ENCODE data around the gene XPO6. TPM values are rescaled to one million over a fixed set of nuclear protein-coding genes. Genes with fewer than 3 reads are reported as not detected.
A peak's percentile ranks its signal among the peaks of the same experiment; 100 is the strongest.
"Not testable (repeated sequence)": the region's sequence is repeated elsewhere in the genome, so short reads cannot be mapped to it uniquely, and the experiment has no call there.

XPO6 gene, protein sequence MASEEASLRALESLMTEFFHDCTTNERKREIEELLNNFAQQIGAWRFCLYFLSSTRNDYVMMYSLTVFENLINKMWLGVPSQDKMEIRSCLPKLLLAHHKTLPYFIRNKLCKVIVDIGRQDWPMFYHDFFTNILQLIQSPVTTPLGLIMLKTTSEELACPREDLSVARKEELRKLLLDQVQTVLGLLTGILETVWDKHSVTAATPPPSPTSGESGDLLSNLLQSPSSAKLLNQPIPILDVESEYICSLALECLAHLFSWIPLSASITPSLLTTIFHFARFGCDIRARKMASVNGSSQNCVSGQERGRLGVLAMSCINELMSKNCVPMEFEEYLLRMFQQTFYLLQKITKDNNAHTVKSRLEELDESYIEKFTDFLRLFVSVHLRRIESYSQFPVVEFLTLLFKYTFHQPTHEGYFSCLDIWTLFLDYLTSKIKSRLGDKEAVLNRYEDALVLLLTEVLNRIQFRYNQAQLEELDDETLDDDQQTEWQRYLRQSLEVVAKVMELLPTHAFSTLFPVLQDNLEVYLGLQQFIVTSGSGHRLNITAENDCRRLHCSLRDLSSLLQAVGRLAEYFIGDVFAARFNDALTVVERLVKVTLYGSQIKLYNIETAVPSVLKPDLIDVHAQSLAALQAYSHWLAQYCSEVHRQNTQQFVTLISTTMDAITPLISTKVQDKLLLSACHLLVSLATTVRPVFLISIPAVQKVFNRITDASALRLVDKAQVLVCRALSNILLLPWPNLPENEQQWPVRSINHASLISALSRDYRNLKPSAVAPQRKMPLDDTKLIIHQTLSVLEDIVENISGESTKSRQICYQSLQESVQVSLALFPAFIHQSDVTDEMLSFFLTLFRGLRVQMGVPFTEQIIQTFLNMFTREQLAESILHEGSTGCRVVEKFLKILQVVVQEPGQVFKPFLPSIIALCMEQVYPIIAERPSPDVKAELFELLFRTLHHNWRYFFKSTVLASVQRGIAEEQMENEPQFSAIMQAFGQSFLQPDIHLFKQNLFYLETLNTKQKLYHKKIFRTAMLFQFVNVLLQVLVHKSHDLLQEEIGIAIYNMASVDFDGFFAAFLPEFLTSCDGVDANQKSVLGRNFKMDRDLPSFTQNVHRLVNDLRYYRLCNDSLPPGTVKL
- 100 to 1,000 TPM; 201 to 214 TPM for total RNA-seq

DNA sequence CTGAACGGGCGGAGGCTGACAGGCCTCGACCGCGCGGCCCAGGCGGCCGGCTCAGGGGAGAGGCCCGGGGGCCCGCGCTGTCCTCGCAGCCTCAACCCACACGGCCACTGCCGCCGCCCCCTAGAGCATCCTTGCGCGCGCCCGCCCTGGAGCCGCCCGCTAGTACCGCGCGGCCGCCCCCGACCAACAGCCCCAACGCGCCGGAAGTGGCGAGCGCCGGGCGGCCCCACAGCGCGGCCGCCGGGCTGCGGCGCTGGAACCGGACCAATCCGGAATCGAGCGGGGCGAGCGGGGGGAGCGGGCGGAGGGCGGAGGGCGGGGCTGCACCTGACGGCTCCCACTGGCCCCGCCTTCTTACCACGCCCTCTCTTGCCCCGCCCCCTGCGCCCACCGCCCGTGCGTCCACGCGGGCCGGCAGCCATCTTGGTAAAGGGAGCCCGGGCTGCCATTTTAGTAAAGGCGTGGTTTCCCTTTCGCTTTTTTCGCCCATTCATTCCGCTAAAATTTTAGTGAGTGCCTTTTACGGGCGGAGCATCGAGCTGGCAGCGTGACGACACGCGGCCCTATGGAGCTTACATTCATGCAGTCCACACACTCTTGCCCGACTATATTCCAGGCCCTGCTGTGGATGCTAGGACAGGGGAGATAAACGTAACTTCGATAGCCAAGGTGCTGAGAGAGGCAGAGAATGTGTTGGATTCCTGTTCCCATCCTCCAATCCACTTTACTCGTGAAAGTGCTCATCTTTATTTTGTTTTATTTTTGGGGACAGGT, at the start of gene XPO6:
Gene XPO6, minus strand, starts transcription at position 208 of the 774 bp plus-strand sequence. CDS start 597 bp downstream, outside the sequence.
- POLR2A ChIA-PET, result interaction anchor here (1.1 to 3.9 kb wide), 6 partner anchors 10 to 70 kb away, joined by 3 to 29 read pairs (median 10); no protein-coding TSS in a partner anchor
- H3K36me3 Mint-ChIP-seq, result peaks cover 31% of the 10 kb centered on the region
- H3K27me3 Mint-ChIP-seq, result no peaks in the 10 kb centered on the region
- H3K27ac Mint-ChIP-seq, result peak within 1 kb of the TSS; percentile 95
- H3K4me3 Mint-ChIP-seq, result peak within 1 kb of the TSS; percentile 98
- H3K9me3 Mint-ChIP-seq, result no peaks in the 10 kb centered on the region
- peaks cover 27% of the 10 kb centered on the region for H3K4me1 Mint-ChIP-seq (ENCODE audit: low read depth)
- intact Hi-C loops (cut with micrococcal nuclease), result loop anchor here (1.0 kb wide), 3 partner anchors 19 to 71 kb away; no protein-coding TSS in a partner anchor
- CTCF ChIA-PET, result interaction anchor here (1.3 to 1.6 kb wide), 2 partner anchors 9 to 75 kb away, joined by 5 to 6 read pairs; no protein-coding TSS in a partner anchor
- DNase-seq, result peak; percentile 99

DNA sequence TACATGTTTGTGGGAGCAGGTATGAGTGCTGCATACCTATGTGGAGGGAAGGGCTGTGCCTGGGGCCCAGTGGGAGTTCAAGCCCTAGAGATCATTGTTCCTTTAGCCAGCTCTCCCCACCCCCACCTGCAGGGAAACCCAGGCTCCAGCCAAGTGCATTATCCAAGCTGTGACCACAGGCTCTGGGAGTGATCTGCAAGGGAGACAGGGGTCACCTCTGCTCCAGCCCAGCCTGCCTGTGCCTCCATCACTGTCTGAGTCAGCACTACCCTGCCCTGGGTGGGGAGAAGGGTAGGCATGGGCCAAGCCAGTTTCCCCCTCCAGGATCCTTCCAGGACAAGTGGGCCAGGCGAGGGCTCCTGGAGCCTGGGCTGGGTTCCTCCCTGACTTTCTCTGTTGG, 48.4 kb upstream of the XPO6 start:
- Mint-ChIP-seq H3K36me3 (no peaks in the 10 kb centered on the region), H3K27ac (no peak overlapping the region), H3K4me3 (no peak overlapping the region), H3K4me1 (ENCODE audit: low read depth) (peaks cover 7% of the 10 kb centered on the region), H3K9me3 (peaks cover 3% of the 10 kb centered on the region), H3K27me3 (peaks cover 14% of the 10 kb centered on the region)
- DNase-seq, result no peak
- intact Hi-C loops (cut with micrococcal nuclease), result no loop called here
- ChIA-PET CTCF (no interaction called here), POLR2A (no interaction called here)

DNA sequence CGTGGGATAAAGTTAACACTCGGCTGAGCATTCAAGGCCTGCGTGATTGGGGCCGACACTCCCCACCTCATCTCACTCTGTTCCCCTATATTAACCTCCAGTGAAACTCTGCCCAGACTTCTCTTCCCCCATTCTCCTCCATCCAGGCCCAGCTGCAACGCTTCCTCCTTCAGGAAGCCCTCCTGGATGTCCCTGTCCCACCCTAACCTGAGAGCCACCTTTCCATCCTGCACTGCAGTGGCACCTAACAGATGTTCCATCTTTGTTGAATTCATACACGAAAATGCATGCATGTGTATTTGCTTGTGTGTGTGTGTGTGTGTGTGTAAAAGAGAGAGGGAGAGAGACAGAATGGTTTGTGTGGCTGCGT, 48.0 kb upstream of the XPO6 start:
- DNase-seq, result no peak
- intact Hi-C loops (cut with micrococcal nuclease), result no loop called here
- CTCF ChIA-PET, result no interaction called here
- peaks cover 7% of the 10 kb centered on the region for H3K4me1 Mint-ChIP-seq (ENCODE audit: low read depth)
- peaks cover 14% of the 10 kb centered on the region for H3K27me3 Mint-ChIP-seq
- peaks cover 3% of the 10 kb centered on the region for H3K9me3 Mint-ChIP-seq
- H3K36me3 Mint-ChIP-seq, result no peaks in the 10 kb centered on the region
- POLR2A ChIA-PET, result no interaction called here
- H3K27ac Mint-ChIP-seq, result no peak overlapping the region
- H3K4me3 Mint-ChIP-seq, result no peak overlapping the region

DNA sequence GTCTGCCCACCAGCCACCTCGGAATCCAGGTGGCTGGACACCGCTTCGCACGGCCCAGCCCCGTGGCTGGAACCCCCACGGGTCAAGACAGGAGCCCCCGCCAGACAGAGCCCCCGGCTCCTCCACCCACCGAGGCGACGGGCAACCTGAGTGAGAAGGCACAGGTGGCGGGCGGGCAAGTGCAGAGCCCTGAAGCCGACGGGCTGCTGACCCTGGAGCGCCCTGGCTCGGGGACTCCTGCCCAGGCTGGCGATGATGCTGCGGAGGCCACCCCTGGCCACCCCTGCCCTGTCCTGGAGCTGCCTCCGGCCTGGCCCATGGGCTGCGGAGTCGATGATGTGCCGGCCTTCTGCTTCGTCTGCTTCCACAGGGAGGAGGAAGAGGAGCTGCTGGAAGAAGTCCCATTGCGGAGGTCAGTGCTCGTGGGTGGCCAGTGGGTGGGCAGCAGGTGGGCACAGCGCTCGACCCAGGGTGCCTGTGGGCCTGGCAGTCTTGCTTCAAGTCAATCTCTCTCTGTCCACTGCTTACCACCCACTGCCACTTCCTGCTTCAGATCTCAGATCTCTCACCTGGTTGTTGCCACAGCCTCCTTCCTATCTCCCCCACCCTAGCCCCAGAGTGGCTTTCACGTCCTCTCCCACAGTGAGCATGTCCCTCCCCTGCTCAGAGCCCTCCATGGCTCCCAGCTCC, 47.5 kb upstream of the XPO6 start:
- Mint-ChIP-seq H3K27ac (no peak overlapping the region), H3K36me3 (no peaks in the 10 kb centered on the region), H3K27me3 (peaks cover 11% of the 10 kb centered on the region), H3K4me1 (ENCODE audit: low read depth) (peaks cover 7% of the 10 kb centered on the region), H3K9me3 (peaks cover 3% of the 10 kb centered on the region), H3K4me3 (no peak overlapping the region)
- DNase-seq, result no peak
- intact Hi-C loops (cut with micrococcal nuclease), result no loop called here
- POLR2A ChIA-PET, result no interaction called here
- CTCF ChIA-PET, result no interaction called here

DNA sequence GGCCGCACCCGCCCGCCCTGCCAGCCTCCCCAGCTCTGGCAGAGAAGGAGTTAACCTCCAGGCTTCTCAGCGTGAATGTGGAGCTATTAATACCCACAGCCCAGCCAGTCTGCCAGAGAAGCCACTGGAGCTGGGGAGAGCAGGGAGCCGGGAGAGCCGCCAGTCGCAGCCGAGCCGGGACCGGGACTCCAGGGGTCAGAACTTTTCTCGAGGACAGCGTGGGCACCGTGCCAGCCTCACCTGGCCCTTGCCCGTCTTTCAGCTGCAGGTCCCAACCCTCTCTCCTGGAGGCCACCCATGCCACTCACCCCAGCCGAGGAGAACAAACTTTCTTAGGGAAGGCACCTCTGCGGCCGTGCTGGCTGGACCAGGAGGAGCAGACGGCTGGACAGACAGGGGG, 46.8 kb upstream of the XPO6 start:
- no peak for DNase-seq
- intact Hi-C loops (cut with micrococcal nuclease), result no loop called here
- CTCF ChIA-PET, result no interaction called here
- Mint-ChIP-seq H3K4me3 (no peak overlapping the region), H3K27ac (no peak overlapping the region), H3K36me3 (no peaks in the 10 kb centered on the region), H3K4me1 (ENCODE audit: low read depth) (peaks cover 7% of the 10 kb centered on the region), H3K27me3 (peaks cover 11% of the 10 kb centered on the region), H3K9me3 (peaks cover 3% of the 10 kb centered on the region)
- POLR2A ChIA-PET, result no interaction called here

DNA sequence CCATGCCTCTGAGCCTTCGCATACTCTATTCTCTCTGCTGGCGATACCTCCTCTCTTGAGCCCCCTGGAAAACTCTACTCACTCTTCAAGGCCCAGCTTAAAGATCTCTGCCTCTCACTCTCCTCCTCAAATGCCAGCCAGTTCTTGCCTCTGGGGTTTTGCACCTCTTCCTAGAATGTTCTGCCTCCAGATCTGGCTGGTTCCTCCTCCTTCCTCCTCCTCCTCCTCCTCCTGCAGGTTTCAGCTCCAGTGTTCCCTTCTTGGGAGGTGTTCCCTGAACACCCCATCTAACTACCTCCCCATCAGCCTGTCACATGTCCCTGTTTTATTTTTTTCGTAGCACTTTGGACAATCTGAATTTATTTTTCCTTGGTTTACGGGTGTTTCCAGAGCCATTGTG, 45.5 kb upstream of the XPO6 start:
- H3K9me3 Mint-ChIP-seq, result peaks cover 7% of the 10 kb centered on the region
- peaks cover 6% of the 10 kb centered on the region for H3K27me3 Mint-ChIP-seq
- intact Hi-C loops (cut with micrococcal nuclease), result no loop called here
- no peak overlapping the region for H3K27ac Mint-ChIP-seq
- DNase-seq, result no peak
- no peak overlapping the region for H3K4me3 Mint-ChIP-seq
- H3K36me3 Mint-ChIP-seq, result no peaks in the 10 kb centered on the region
- CTCF ChIA-PET, result no interaction called here
- peaks cover 7% of the 10 kb centered on the region for H3K4me1 Mint-ChIP-seq (ENCODE audit: low read depth)
- POLR2A ChIA-PET, result interaction anchor here (0.6 kb wide), 1 partner anchor 30 kb away, joined by 3 read pairs; no protein-coding TSS in a partner anchor

DNA sequence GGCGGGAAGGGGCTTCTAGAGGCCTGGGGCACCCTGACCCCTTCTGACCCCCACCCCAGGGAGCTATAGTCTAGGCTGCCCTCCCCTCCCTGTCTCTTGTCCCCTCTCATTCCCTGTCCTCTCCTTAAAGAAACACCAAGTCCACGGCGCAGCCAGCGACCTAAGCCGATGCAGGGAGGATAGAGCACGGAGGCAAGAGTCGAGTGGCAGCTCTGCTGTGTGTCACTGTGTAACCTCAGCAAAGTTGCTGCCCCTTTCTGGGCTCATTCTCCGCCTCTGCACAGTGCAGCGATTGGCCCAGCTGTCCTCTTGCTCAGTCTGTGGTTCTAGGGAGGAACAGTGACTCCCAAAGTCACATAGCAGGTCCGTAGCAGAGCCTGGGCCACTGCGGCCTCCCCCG, 44.1 kb upstream of the XPO6 start:
- no peak for DNase-seq
- peaks cover 7% of the 10 kb centered on the region for H3K4me1 Mint-ChIP-seq (ENCODE audit: low read depth)
- CTCF ChIA-PET, result no interaction called here
- H3K9me3 Mint-ChIP-seq, result peaks cover 7% of the 10 kb centered on the region
- peaks cover 3% of the 10 kb centered on the region for H3K27me3 Mint-ChIP-seq
- no peak overlapping the region for H3K27ac Mint-ChIP-seq
- no peaks in the 10 kb centered on the region for H3K36me3 Mint-ChIP-seq
- POLR2A ChIA-PET, result no interaction called here
- intact Hi-C loops (cut with micrococcal nuclease), result no loop called here
- H3K4me3 Mint-ChIP-seq, result no peak overlapping the region

DNA sequence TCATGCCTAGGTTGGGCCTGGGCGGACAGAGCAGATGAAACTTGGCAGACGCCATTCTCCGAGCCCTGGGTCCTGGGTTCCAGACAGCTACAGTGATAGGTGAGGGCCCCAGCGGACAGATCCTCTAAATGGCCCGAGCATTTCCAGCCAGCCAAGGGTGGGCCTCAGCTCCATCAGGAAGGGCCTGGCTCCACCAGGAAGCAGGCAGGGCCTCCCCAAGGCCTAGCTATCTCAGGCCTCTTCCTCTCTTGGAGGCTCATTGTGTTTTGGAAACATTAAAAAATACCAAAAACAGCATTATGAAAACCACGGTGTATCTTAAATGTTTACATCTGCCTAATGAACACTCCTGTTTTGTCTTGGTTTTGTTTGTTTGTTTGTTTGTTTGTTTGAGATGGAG, 42.4 kb upstream of the XPO6 start:
- no peak overlapping the region for H3K27ac Mint-ChIP-seq
- no peaks in the 10 kb centered on the region for H3K36me3 Mint-ChIP-seq
- no peaks in the 10 kb centered on the region for H3K27me3 Mint-ChIP-seq
- ChIA-PET POLR2A (no interaction called here), CTCF (no interaction called here)
- intact Hi-C loops (cut with micrococcal nuclease), result no loop called here
- peaks cover 7% of the 10 kb centered on the region for H3K9me3 Mint-ChIP-seq
- no peak overlapping the region for H3K4me3 Mint-ChIP-seq
- no peaks in the 10 kb centered on the region for H3K4me1 Mint-ChIP-seq (ENCODE audit: low read depth)
- no peak for DNase-seq

DNA sequence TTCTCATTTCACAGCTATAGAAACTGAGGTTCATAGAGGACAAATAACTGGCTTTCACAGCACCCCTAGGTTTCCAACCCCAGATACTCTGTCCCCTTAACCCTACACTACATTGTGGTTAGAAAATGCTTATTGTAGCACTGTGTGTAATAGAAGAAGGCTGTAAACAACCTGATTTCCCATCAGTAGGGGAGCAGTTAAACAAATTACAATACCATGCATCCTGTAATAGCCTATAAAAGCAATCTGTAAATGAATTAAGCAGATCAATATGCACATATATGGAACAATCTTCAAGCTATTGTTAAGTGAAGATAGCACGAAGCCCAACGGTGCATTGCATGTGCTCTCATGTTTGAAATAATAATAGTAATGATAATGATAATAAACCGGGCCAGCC, 39.2 kb upstream of the XPO6 start:
- CTCF ChIA-PET, result no interaction called here
- H3K27ac Mint-ChIP-seq, result no peak overlapping the region
- POLR2A ChIA-PET, result no interaction called here
- intact Hi-C loops (cut with micrococcal nuclease), result no loop called here
- H3K4me3 Mint-ChIP-seq, result no peak overlapping the region
- H3K4me1 Mint-ChIP-seq (ENCODE audit: low read depth), result no peaks in the 10 kb centered on the region
- H3K9me3 Mint-ChIP-seq, result peaks cover 7% of the 10 kb centered on the region
- no peaks in the 10 kb centered on the region for H3K27me3 Mint-ChIP-seq
- no peaks in the 10 kb centered on the region for H3K36me3 Mint-ChIP-seq
- no peak for DNase-seq

DNA sequence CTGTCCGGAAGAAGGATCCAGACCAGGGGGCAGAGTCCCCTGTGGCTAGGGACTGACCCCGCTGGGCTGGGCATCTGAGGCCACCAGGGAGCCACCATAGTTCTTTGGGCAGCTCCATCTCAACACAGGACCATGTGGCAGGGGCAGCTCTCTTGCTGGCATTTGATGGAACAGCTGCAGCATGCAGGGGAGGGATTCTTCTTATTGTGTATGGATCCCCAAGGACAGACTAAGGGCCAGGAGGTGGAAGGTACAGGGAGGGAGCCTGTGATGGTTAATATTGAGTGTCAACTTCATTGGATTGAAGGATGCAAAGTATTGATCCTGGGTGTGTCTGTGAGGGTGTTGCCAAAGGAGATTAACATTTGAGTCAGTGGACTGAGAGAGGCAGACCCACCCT, 37.7 kb upstream of the XPO6 start:
- H3K4me1 Mint-ChIP-seq (ENCODE audit: low read depth); H3K27me3 Mint-ChIP-seq; CTCF ChIA-PET; H3K9me3 Mint-ChIP-seq; intact Hi-C loops (cut with micrococcal nuclease); DNase-seq; POLR2A ChIA-PET; H3K27ac Mint-ChIP-seq; H3K4me3 Mint-ChIP-seq; H3K36me3 Mint-ChIP-seq: not testable (repeated sequence)

DNA sequence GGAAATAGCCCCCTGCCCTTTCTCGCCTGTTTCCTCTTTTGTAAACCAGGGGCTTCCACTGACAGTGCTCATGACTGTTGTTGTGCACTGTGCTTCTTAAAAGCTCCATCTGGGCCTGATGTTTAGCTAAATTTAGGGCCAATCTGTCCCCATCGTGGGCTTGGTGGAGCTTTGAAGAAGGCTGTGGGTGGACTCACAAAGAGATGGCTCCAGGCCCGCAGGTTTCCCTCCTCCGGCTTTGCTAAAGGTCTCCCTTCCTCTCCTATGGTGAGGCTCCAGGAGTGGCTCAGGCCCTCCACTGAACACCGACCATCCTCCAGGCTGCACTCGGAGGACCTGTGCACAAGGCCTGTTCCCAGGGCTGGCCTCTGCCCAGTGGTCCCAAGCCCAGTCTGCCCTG, 30.2 kb upstream of the XPO6 start:
- no peak overlapping the region for H3K4me3 Mint-ChIP-seq
- CTCF ChIA-PET, result no interaction called here
- POLR2A ChIA-PET, result no interaction called here
- H3K4me1 Mint-ChIP-seq (ENCODE audit: low read depth), result no peaks in the 10 kb centered on the region
- intact Hi-C loops (cut with micrococcal nuclease), result no loop called here
- H3K9me3 Mint-ChIP-seq, result peaks cover 7% of the 10 kb centered on the region
- H3K27me3 Mint-ChIP-seq, result no peaks in the 10 kb centered on the region
- DNase-seq, result no peak
- H3K27ac Mint-ChIP-seq, result no peak overlapping the region
- H3K36me3 Mint-ChIP-seq, result no peaks in the 10 kb centered on the region
